ENCODE measurements around the gene IRX6.

DNA sequence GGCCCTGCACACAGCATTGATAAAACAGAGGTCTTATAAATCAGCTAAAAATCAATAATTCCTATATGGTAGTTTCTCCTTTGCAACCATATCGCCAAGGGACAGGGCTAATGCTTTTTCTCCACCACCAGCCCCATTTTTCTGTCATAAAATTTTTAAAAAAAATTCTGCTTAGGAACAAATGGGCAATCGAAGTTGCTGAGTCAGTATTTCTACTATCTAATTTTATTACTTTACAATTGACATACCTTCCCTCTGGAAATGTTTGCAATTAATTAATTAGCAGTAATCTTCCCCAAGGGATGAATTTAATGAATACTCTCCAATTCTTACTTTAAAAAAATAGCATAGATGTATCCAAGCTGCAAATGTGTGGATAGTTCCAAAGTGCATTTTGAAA lies 1.7 kb upstream of the IRX6 start:
- TF ChIP-seq, protein P1, sequence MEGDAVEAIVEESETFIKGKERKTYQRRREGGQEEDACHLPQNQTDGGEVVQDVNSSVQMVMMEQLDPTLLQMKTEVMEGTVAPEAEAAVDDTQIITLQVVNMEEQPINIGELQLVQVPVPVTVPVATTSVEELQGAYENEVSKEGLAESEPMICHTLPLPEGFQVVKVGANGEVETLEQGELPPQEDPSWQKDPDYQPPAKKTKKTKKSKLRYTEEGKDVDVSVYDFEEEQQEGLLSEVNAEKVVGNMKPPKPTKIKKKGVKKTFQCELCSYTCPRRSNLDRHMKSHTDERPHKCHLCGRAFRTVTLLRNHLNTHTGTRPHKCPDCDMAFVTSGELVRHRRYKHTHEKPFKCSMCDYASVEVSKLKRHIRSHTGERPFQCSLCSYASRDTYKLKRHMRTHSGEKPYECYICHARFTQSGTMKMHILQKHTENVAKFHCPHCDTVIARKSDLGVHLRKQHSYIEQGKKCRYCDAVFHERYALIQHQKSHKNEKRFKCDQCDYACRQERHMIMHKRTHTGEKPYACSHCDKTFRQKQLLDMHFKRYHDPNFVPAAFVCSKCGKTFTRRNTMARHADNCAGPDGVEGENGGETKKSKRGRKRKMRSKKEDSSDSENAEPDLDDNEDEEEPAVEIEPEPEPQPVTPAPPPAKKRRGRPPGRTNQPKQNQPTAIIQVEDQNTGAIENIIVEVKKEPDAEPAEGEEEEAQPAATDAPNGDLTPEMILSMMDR (conservative IDR thresholded peaks at IDR 0.05; ENCODE audit: low read length): no peak
- TF ChIP-seq EZH2phosphoT487 (IDR thresholded peaks at IDR 0.05; ENCODE audit: borderline replicate concordance): no peak
